H1 (cell line): Measurements from ENCODE around the gene BRCA1.

Experiments used
- CTCF ChIP-seq, 3 experiments: IDR thresholded peaks; 1 replicate in 2 of 3; 2 replicates in 1 of 3; pipeline versions ENCODE4 v1.5.1 to v1.6.1; 2011; ENCODE audit warnings: low read length in 3 of 3, mild to moderate bottlenecking in 3 of 3, inconsistent platforms in 2 of 3, low read depth in 1 of 3, moderate library complexity in 1 of 3; ENCODE audit not compliant: insufficient read depth in 1 of 3; ENCODE audit errors: control extremely low read depth in 1 of 3
- MAFK ChIP-seq: IDR thresholded peaks from 2 replicates; pipeline ENCODE4 v1.6.1; 2012; ENCODE audit warnings: low read depth, mild to moderate bottlenecking, improper control_type of control experiment, low read length
- RBBP5 ChIP-seq: IDR thresholded peaks from 2 replicates; pipeline ENCODE4 v1.7.1; 2012; ENCODE audit warnings: low read depth, mild to moderate bottlenecking, inconsistent platforms, low read length, moderate library complexity, borderline replicate concordance
- SIRT6 ChIP-seq: IDR thresholded peaks from one replicate; pipeline ENCODE4 v1.7.1; 2012; ENCODE audit warnings: low read length, inconsistent platforms

DNA sequence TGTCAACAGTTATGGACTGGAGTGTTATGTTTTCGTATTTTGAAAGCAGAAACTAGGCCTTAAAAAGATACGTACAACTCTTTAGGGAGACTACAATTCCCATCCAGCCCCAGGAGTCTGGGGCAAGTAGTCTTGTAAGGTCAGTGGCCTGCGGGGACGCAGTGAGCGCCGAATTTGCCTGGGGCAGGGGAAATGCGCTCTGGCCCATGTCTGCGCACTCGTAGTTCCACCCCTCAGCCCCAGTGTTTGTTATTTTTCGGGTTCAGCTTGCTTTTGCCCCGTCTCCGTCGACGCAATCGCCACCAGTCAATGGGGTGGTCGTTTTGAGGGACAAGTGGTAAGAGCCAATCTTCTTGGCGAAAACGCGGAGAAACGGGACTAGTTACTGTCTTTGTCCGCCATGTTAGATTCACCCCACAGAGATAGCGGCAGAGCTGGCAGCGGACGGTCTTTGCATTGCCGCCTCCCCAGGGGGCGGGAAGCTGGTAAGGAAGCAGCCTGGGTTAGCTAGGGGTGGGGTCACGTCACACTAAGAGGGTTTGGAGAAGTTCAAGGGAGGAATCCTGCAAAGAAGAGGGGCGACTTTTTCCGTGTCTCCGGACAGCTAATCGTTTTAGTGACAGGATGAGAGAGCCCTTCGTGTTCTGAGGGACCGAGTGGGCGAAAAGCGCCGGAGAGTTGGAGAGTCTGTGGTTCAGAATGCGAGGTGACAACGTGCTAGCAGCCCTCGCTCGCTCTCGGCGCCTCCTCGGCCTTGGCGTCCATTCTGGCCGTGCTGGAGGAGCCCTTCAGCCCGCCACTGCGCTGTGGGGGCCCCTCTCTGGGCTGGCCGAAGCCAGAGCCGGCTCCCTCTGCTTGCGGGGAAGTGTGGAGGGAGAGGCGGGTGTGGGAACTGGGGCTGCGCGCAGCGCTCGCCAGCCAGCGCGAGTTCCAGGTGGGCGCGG lies 1.1 kb upstream of the BRCA1 start:
- TF ChIP-seq MAFK (no peak), RBBP5 (no peak), CTCF (IDR thresholded peaks at IDR 0.05; ENCODE audit: control extremely low read depth in 1 of 3, insufficient read depth in 1 of 3, low read depth in 1 of 3, low read length in 3 of 3) (no peak), SIRT6 (no peak)
